Neural progenitor cell (in vitro differentiated cells): ENCODE measurements around the gene PTGER1.

Experiments used
- CTCF ChIP-seq: fragments of 200-600 bp; sonication (generic); IDR thresholded peaks from 2 replicates; pipeline ENCODE4 v1.5.1; 2017; ENCODE audit warnings: antibody characterized with exemption, mild to moderate bottlenecking
- EZH2 ChIP-seq: fragments of 200-600 bp; sonication (generic); IDR thresholded peaks from 2 replicates; pipeline ENCODE4 v1.6.1; 2017; ENCODE audit warnings: antibody characterized with exemption, mild to moderate bottlenecking, moderate library complexity

DNA sequence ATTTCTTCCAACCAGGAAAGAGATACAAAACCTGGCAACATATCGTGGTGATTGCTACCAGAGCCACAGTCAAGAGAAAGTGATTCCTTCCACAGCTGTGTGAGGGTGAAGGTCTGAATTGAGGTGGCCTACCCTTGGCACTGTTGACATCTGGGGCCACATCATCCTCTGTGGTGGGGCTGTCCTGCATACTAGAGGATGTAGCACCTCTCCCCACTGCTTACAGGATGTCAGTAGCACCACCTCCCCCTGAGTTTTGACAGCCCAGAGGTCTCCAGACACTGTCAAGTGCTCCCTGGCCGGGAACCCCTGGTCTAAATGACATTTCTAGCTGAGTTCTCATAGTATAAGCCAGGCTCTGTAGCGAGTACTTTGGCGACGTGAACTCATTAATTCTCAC lies 15.5 kb downstream of the PTGER1 start:
- TF ChIP-seq EZH2 (no peak), CTCF (no peak)
